ENCODE measurements around the gene MEGF11.

DNA sequence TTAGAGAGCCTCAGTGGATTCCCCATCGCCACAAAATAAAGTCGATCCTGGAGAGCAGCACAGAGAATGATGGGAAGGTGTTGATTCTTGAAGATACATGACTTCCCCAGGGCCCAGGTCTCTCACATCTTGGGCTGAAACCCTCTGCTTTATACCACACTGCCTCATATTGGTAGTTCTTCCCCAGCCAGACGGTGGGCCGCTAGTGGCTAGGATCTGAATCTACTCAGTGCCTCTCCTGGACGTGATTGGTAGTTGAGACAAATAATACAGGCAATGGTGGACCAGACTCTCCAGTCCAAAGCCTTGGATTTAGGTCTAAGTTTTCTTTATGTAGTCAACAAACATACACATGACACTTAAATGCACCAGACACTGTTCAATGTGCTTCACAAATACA, 334.6 kb downstream of the MEGF11 start:
- TF ChIP-seq, protein P1, sequence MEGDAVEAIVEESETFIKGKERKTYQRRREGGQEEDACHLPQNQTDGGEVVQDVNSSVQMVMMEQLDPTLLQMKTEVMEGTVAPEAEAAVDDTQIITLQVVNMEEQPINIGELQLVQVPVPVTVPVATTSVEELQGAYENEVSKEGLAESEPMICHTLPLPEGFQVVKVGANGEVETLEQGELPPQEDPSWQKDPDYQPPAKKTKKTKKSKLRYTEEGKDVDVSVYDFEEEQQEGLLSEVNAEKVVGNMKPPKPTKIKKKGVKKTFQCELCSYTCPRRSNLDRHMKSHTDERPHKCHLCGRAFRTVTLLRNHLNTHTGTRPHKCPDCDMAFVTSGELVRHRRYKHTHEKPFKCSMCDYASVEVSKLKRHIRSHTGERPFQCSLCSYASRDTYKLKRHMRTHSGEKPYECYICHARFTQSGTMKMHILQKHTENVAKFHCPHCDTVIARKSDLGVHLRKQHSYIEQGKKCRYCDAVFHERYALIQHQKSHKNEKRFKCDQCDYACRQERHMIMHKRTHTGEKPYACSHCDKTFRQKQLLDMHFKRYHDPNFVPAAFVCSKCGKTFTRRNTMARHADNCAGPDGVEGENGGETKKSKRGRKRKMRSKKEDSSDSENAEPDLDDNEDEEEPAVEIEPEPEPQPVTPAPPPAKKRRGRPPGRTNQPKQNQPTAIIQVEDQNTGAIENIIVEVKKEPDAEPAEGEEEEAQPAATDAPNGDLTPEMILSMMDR (IDR thresholded peaks at IDR 0.05; ENCODE audit: insufficient read depth, low read length, poor library complexity, severe bottlenecking): no peak
- no peak for TF ChIP-seq EZH2phosphoT487 (conservative IDR thresholded peaks at IDR 0.05; ENCODE audit: low read length)
